Mesenchymal stem cell (in vitro differentiated cells and primary cell): Measurements from ENCODE around the gene TMEM127.

Experiments used
- DNase-seq: peaks from one replicate; pipeline ENCODE4 v3.0.0-alpha.2; 2013
- H2AFZ ChIP-seq: one replicate; pipeline ENCODE4 v1.6.1; 2013; ENCODE audit warnings: low read depth, mild to moderate bottlenecking, control low read depth, inconsistent platforms, low read length, moderate library complexity
- H2AK5ac ChIP-seq: 2 replicates; pipeline ENCODE4 v1.6.1; 2013; ENCODE audit warnings: low read length, moderate library complexity, mild to moderate bottlenecking, inconsistent platforms; ENCODE audit not compliant: severe bottlenecking
- H2BK120ac ChIP-seq: one replicate; pipeline ENCODE4 v1.6.1; 2013; ENCODE audit warnings: low read depth, mild to moderate bottlenecking, inconsistent platforms, low read length, moderate library complexity
- H2BK12ac ChIP-seq, 2 experiments: one replicate each; pipeline ENCODE4 v1.6.1; 2013; ENCODE audit warnings: inconsistent platforms in 2 of 2, low read length in 2 of 2, mild to moderate bottlenecking in 2 of 2, moderate library complexity in 2 of 2, control low read depth in 1 of 2
- H2BK15ac ChIP-seq: one replicate; pipeline ENCODE4 v1.6.1; 2013; ENCODE audit warnings: mild to moderate bottlenecking, low read depth, inconsistent platforms; ENCODE audit not compliant: poor library complexity, severe bottlenecking
- H2BK5ac ChIP-seq: 2 replicates; pipeline ENCODE4 v1.6.1; 2013; ENCODE audit warnings: low read depth, mild to moderate bottlenecking, low read length, control low read depth, inconsistent platforms; ENCODE audit not compliant: poor library complexity, severe bottlenecking
- H3K14ac ChIP-seq, 2 experiments: one replicate each; pipeline ENCODE4 v1.6.1; 2013; ENCODE audit warnings: inconsistent platforms in 2 of 2, low read length in 2 of 2, control low read depth in 1 of 2, mild to moderate bottlenecking in 1 of 2, moderate library complexity in 1 of 2
- H3K18ac ChIP-seq, 2 experiments: one replicate each; pipeline ENCODE4 v1.6.1; 2013; ENCODE audit warnings: inconsistent platforms in 2 of 2, low read length in 2 of 2, control low read depth in 1 of 2, low read depth in 1 of 2, mild to moderate bottlenecking in 1 of 2
- H3K23ac ChIP-seq, 2 experiments: one replicate each; pipeline ENCODE4 v1.6.1; 2013; ENCODE audit warnings: inconsistent platforms in 2 of 2, low read length in 2 of 2, mild to moderate bottlenecking in 2 of 2, moderate library complexity in 2 of 2, control low read depth in 1 of 2
- H3K27ac ChIP-seq: 2 replicates; pipeline ENCODE4 v1.5.1; 2013; ENCODE audit warnings: mild to moderate bottlenecking, moderate library complexity, low read length, control low read depth, inconsistent platforms; ENCODE audit not compliant: poor library complexity, severe bottlenecking
- H3K27me3 ChIP-seq, 2 experiments: 2 replicates each; pipeline versions ENCODE4 v1.6.1 to v1.7.0; 2013; ENCODE audit warnings: low read length in 2 of 2, mild to moderate bottlenecking in 2 of 2, moderate library complexity in 2 of 2, control low read depth in 1 of 2, inconsistent platforms in 1 of 2; ENCODE audit not compliant: control insufficient read depth in 1 of 2, insufficient read depth in 1 of 2
- H3K36me3 ChIP-seq, 2 experiments: 2 replicates each; pipeline versions ENCODE4 v1.6.1 to v1.7.0; 2013; ENCODE audit warnings: low read length in 2 of 2, control low read depth in 1 of 2, inconsistent platforms in 1 of 2, low read depth in 1 of 2, mild to moderate bottlenecking in 1 of 2; ENCODE audit not compliant: insufficient read depth in 2 of 2, control insufficient read depth in 1 of 2
- H3K4ac ChIP-seq, 2 experiments: one replicate each; pipeline ENCODE4 v1.6.1; 2013; ENCODE audit warnings: inconsistent platforms in 2 of 2, low read length in 2 of 2, mild to moderate bottlenecking in 2 of 2, moderate library complexity in 2 of 2, control low read depth in 1 of 2, low read depth in 1 of 2
- H3K4me1 ChIP-seq: 2 replicates; pipeline ENCODE4 v1.6.1; 2013; ENCODE audit warnings: low read depth, low read length, control low read depth; ENCODE audit not compliant: control insufficient read depth, insufficient read depth
- H3K4me2 ChIP-seq: 2 replicates; pipeline ENCODE4 v1.6.1; 2013; ENCODE audit warnings: low read length, mild to moderate bottlenecking, inconsistent platforms; ENCODE audit not compliant: poor library complexity, severe bottlenecking
- H3K4me3 ChIP-seq, 2 experiments: 2 replicates each; pipeline versions ENCODE4 v1.5.1 to v1.7.0; 2013; ENCODE audit warnings: low read length in 2 of 2, mild to moderate bottlenecking in 2 of 2, control low read depth in 1 of 2, low read depth in 1 of 2; ENCODE audit not compliant: insufficient read depth in 1 of 2
- H3K79me1 ChIP-seq: replicated peaks from 2 replicates; pipeline ENCODE4 v1.6.1; 2013; ENCODE audit warnings: mild to moderate bottlenecking, control low read depth, low read length, inconsistent platforms; ENCODE audit not compliant: poor library complexity, severe bottlenecking
- H3K9ac ChIP-seq: 2 replicates; pipeline ENCODE4 v1.7.0; 2013; ENCODE audit warnings: mild to moderate bottlenecking, low read length, moderate library complexity
- H3K9me3 ChIP-seq: 2 replicates; pipeline ENCODE4 v1.7.0; 2013; ENCODE audit warnings: mild to moderate bottlenecking, low read length; ENCODE audit not compliant: control insufficient read depth
- H4K8ac ChIP-seq: one replicate; pipeline ENCODE4 v1.6.1; 2013; ENCODE audit warnings: inconsistent platforms, mild to moderate bottlenecking, low read length, moderate library complexity
- H4K91ac ChIP-seq: one replicate; pipeline ENCODE4 v1.6.1; 2013; ENCODE audit warnings: mild to moderate bottlenecking, low read length, inconsistent platforms
- WGBS: methylation state at CpG from one replicate; pipeline ENCODE4 v1.1.7; 2013; ENCODE audit warnings: mixed read lengths; 5-methylcytosine and 5-hydroxymethylcytosine counted together

TMEM127 gene

DNA sequence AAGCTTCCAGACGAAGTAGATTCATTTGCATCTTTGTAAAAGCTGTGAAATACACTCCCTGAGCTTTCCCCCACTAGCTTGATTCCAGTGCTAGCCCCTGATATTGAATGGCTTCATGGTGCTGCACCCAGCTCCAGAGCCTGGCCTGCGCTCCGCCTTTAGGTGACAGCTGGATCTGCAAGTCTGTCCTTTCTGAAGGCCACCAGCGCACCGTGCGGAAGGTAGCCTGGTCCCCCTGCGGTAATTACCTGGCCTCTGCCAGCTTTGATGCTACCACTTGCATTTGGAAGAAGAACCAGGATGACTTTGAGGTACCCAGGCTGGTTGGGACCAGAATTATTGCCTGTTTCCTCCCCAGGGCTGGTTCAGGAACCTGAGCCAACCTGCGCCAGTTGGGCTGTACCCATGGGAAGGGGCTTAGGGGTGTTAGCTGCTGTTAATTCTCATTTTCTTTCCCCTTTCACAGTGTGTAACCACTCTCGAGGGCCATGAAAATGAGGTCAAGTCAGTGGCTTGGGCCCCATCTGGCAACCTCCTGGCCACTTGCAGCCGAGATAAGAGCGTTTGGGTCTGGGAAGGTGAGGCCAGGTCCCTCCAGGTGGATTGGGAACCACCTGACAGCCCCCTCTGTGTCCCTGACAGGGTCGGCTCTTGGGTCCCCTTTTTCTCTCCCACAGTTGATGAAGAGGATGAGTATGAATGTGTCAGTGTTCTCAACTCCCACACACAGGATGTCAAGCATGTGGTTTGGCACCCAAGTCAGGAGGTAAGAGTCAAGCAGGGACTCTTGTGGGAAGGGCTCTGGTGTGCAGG is 1.6 kb upstream of the TMEM127 start:
- H3K9ac ChIP-seq = peak overlapping the region; percentile 93
- WGBS = 83% methylated on average over 12 of the region's 12 CpGs

GRCh38 chr2:96265349-96265839 is 403 bp downstream of the TMEM127 start:
- no peak overlapping the region for H2AK5ac ChIP-seq
- H3K4me3 ChIP-seq = peak overlapping the region; percentile 95 to 100
- peaks cover 27% of the 10 kb centered on the region for H3K79me1 ChIP-seq
- peak overlapping the region in 1 of 2 experiments; percentile 86 for H3K23ac ChIP-seq
- H3K4ac ChIP-seq = peak overlapping the region; percentile 46 to 91
- H2BK120ac ChIP-seq = no peak overlapping the region
- H2AFZ ChIP-seq = peak overlapping the region; percentile 94
- H2BK15ac ChIP-seq = no peak overlapping the region
- H3K4me1 ChIP-seq = peaks cover 21% of the 10 kb centered on the region
- under 1% methylated on average over 45 of the region's 49 CpGs for WGBS
- peak overlapping the region; percentile 59 for H4K8ac ChIP-seq
- H3K27me3 ChIP-seq = no peaks in the 10 kb centered on the region
- peak overlapping the region; percentile 80 for H4K91ac ChIP-seq
- peak; percentile 48 for DNase-seq
- H3K27ac ChIP-seq = peak overlapping the region; percentile 65
- H3K9ac ChIP-seq = peak overlapping the region; percentile 93
- peak overlapping the region in 1 of 2 experiments; percentile 38 for H2BK12ac ChIP-seq
- H3K4me2 ChIP-seq = peak overlapping the region; percentile 69
- no peaks in the 10 kb centered on the region for H3K9me3 ChIP-seq
- H3K14ac ChIP-seq = peak overlapping the region in 1 of 2 experiments; percentile 94
- peak overlapping the region; percentile 58 to 90 for H3K18ac ChIP-seq
- no peak overlapping the region for H2BK5ac ChIP-seq
- peaks cover 28 to 43% of the 10 kb centered on the region in 2 experiments for H3K36me3 ChIP-seq

More for the DNA sequence above, 1.6 kb upstream of the TMEM127 start:
- peak overlapping the region in 1 of 2 experiments; percentile 100 for H3K4me3 ChIP-seq
- H3K18ac ChIP-seq = no peak overlapping the region
- H3K36me3 ChIP-seq = peaks cover 31 to 50% of the 10 kb centered on the region in 2 experiments
- no peak overlapping the region for H3K14ac ChIP-seq
- H4K91ac ChIP-seq = no peak overlapping the region
- no peak overlapping the region for H2BK12ac ChIP-seq
- no peak overlapping the region for H3K4me2 ChIP-seq
- no peaks in the 10 kb centered on the region for H3K9me3 ChIP-seq
- H4K8ac ChIP-seq = no peak overlapping the region
- peaks cover 22% of the 10 kb centered on the region for H3K79me1 ChIP-seq
- H3K4ac ChIP-seq = no peak overlapping the region
- no peak overlapping the region for H2BK5ac ChIP-seq
- no peak overlapping the region for H2AK5ac ChIP-seq
- H2BK120ac ChIP-seq = no peak overlapping the region
- H3K4me1 ChIP-seq = peaks cover 12% of the 10 kb centered on the region
- H3K23ac ChIP-seq = no peak overlapping the region
- no peaks in the 10 kb centered on the region for H3K27me3 ChIP-seq
- no peak overlapping the region for H2AFZ ChIP-seq
- H3K27ac ChIP-seq = no peak overlapping the region
- DNase-seq = peak; percentile 61
- H2BK15ac ChIP-seq = no peak overlapping the region

DNA sequence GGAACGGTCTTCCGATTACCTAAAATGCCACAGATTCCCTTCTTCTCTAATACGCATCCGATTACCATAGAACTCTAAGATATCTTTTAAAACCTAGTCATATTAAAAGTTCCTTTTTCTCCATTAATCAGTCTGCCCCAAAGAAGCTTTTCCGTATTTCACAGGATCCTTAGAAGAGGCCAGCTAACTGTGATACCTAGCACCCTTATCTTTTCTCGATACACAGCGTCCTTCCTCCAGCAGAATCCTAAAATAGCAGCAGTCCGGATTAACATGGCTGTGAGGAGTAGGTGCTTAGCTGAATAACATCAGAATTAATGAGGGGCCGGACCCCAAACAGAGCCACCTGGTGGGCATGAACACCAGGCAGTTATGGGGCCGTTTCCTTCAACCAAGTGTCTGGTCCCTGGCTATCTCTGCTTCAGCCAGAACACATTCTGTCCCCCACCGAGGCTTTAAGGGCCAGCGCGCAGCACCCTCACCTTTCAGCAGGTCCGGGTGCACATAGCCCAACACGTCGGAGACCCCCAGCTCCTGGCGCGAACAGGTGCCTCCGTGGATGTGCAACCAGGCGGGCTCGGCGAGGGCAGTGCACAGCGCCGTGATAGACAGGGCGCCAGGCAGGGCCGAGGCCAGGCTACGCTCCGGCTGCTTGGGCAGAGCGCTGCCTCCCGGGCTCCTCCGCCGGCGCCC is 995 bp downstream of the TMEM127 start:
- H3K18ac ChIP-seq = no peak overlapping the region
- DNase-seq = peak; percentile 52
- H3K36me3 ChIP-seq = peaks cover 28 to 40% of the 10 kb centered on the region in 2 experiments
- H4K8ac ChIP-seq = no peak overlapping the region
- no peak overlapping the region for H2BK15ac ChIP-seq
- 27% methylated on average over 32 of the region's 33 CpGs for WGBS
- H2BK120ac ChIP-seq = no peak overlapping the region
- no peak overlapping the region for H3K4ac ChIP-seq
- H3K27ac ChIP-seq = no peak overlapping the region
- no peak overlapping the region for H2BK12ac ChIP-seq
- H3K79me1 ChIP-seq = peaks cover 26% of the 10 kb centered on the region
- H3K4me3 ChIP-seq = peak overlapping the region; percentile 95 to 100
- H2AFZ ChIP-seq = peak overlapping the region; percentile 39
- H3K9me3 ChIP-seq = no peaks in the 10 kb centered on the region
- peak overlapping the region; percentile 93 for H3K9ac ChIP-seq
- H2AK5ac ChIP-seq = no peak overlapping the region
- no peak overlapping the region for H2BK5ac ChIP-seq
- H3K4me2 ChIP-seq = peak overlapping the region; percentile 69
- peak overlapping the region in 1 of 2 experiments; percentile 94 for H3K14ac ChIP-seq
- no peak overlapping the region for H4K91ac ChIP-seq
- H3K4me1 ChIP-seq = peaks cover 26% of the 10 kb centered on the region
- H3K27me3 ChIP-seq = no peaks in the 10 kb centered on the region
- peak overlapping the region in 1 of 2 experiments; percentile 19 for H3K23ac ChIP-seq

- H3K36me3 ChIP-seq = peaks cover 26 to 37% of the 10 kb centered on the region in 2 experiments
- no peak overlapping the region for H3K14ac ChIP-seq
- no peak overlapping the region for H2BK12ac ChIP-seq
- H3K9ac ChIP-seq = peak overlapping the region; percentile 93
- no peaks in the 10 kb centered on the region for H3K27me3 ChIP-seq
- H3K23ac ChIP-seq = no peak overlapping the region
- peaks cover 27% of the 10 kb centered on the region for H3K79me1 ChIP-seq
- H4K91ac ChIP-seq = no peak overlapping the region
- H2BK120ac ChIP-seq = no peak overlapping the region
- no peak overlapping the region for H2BK5ac ChIP-seq
- H3K4ac ChIP-seq = no peak overlapping the region
- peak; percentile 33 for DNase-seq
- peak overlapping the region in 1 of 2 experiments; percentile 100 for H3K4me3 ChIP-seq
- H2AFZ ChIP-seq = no peak overlapping the region
- H3K18ac ChIP-seq = no peak overlapping the region
- H3K4me2 ChIP-seq = peak overlapping the region; percentile 20
- H3K27ac ChIP-seq = no peak overlapping the region
- peaks cover 32% of the 10 kb centered on the region for H3K4me1 ChIP-seq
- no peak overlapping the region for H4K8ac ChIP-seq
- 50% methylated on average over 4 of the region's 4 CpGs for WGBS
- no peak overlapping the region for H2AK5ac ChIP-seq
- no peaks in the 10 kb centered on the region for H3K9me3 ChIP-seq
- H2BK15ac ChIP-seq = no peak overlapping the region
Observed at GRCh38 chr2:96264086-96264485, 1.7 kb downstream of the TMEM127 start.
